ENCODE measurements around the gene TEX48.

The TEX48 gene

DNA sequence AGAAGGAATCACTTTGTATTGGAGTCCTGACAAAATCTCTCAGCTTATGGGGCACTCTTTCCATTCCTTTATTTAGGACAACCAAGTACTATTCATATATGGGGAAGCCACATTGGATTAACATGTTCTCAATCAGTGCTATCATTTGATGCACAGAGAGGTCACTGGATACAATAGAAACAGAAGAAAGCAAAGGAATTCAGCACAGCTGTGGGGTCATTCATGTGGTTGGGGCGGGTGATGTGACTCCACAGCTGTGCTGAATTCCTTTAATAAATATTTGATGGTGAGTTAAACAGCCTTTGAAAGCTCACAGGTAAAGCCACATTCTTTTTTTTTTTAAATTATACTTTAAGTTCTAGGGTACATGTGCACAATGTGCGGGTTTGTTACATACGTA, 854 bp upstream of the TEX48 start:
- no peak overlapping the region for H3K4me3 ChIP-seq (ENCODE audit: low read depth, low read length)
- TF ChIP-seq, protein P1, sequence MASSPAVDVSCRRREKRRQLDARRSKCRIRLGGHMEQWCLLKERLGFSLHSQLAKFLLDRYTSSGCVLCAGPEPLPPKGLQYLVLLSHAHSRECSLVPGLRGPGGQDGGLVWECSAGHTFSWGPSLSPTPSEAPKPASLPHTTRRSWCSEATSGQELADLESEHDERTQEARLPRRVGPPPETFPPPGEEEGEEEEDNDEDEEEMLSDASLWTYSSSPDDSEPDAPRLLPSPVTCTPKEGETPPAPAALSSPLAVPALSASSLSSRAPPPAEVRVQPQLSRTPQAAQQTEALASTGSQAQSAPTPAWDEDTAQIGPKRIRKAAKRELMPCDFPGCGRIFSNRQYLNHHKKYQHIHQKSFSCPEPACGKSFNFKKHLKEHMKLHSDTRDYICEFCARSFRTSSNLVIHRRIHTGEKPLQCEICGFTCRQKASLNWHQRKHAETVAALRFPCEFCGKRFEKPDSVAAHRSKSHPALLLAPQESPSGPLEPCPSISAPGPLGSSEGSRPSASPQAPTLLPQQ (tag by site-specific recombination; IDR thresholded peaks at IDR 0.05) = no peak
- no peak for TF ChIP-seq ZNF777 (tag by site-specific recombination; IDR thresholded peaks at IDR 0.05; ENCODE audit: borderline replicate concordance)
- TF ChIP-seq, protein P2, sequence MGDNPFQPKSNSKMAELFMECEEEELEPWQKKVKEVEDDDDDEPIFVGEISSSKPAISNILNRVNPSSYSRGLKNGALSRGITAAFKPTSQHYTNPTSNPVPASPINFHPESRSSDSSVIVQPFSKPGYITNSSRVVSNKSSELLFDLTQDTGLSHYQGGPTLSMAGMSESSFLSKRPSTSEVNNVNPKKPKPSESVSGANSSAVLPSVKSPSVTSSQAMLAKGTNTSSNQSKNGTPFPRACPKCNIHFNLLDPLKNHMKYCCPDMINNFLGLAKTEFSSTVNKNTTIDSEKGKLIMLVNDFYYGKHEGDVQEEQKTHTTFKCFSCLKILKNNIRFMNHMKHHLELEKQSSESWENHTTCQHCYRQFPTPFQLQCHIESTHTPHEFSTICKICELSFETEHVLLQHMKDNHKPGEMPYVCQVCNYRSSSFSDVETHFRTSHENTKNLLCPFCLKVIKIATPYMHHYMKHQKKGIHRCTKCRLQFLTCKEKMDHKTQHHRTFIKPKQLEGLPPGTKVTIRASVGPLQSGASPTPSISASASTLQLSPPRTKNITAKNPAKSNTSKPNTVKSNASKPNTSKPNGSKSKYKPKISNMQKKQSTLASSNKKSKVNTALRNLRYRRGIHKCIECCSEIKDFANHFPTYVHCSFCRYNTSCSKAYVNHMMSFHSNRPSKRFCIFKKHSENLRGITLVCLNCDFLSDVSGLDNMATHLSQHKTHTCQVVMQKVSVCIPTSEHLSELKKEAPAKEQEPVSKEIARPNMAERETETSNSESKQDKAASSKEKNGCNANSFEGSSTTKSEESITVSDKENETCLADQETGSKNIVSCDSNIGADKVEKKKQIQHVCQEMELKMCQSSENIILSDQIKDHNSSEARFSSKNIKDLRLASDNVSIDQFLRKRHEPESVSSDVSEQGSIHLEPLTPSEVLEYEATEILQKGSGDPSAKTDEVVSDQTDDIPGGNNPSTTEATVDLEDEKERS (tag by site-specific recombination; IDR thresholded peaks at IDR 0.05) = no peak
- TF ChIP-seq, protein P3, sequence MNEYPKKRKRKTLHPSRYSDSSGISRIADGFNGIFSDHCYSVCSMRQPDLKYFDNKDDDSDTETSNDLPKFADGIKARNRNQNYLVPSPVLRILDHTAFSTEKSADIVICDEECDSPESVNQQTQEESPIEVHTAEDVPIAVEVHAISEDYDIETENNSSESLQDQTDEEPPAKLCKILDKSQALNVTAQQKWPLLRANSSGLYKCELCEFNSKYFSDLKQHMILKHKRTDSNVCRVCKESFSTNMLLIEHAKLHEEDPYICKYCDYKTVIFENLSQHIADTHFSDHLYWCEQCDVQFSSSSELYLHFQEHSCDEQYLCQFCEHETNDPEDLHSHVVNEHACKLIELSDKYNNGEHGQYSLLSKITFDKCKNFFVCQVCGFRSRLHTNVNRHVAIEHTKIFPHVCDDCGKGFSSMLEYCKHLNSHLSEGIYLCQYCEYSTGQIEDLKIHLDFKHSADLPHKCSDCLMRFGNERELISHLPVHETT (tag by site-specific recombination; IDR thresholded peaks at IDR 0.05) = no peak
- TF ChIP-seq, protein P4, sequence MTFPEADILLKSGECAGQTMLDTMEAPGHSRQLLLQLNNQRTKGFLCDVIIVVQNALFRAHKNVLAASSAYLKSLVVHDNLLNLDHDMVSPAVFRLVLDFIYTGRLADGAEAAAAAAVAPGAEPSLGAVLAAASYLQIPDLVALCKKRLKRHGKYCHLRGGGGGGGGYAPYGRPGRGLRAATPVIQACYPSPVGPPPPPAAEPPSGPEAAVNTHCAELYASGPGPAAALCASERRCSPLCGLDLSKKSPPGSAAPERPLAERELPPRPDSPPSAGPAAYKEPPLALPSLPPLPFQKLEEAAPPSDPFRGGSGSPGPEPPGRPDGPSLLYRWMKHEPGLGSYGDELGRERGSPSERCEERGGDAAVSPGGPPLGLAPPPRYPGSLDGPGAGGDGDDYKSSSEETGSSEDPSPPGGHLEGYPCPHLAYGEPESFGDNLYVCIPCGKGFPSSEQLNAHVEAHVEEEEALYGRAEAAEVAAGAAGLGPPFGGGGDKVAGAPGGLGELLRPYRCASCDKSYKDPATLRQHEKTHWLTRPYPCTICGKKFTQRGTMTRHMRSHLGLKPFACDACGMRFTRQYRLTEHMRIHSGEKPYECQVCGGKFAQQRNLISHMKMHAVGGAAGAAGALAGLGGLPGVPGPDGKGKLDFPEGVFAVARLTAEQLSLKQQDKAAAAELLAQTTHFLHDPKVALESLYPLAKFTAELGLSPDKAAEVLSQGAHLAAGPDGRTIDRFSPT (tag by site-specific recombination; IDR thresholded peaks at IDR 0.05) = no peak
- no peak for TF ChIP-seq ZNF629 (tag by site-specific recombination; IDR thresholded peaks at IDR 0.05)
- no peaks in the 10 kb centered on the region for H3K36me3 ChIP-seq (ENCODE audit: control insufficient read depth in 2 of 2, insufficient read depth in 1 of 2, low read length in 2 of 2)
- POLR2A ChIA-PET = interaction anchor here (0.6 kb wide), 1 partner anchor 56 kb away, joined by 3 read pairs; no protein-coding TSS in a partner anchor
- H3K9me3 ChIP-seq (ENCODE audit: control insufficient read depth, insufficient read depth, low read depth, low read length) = no peaks in the 10 kb centered on the region
- no peak overlapping the region for H3K27ac ChIP-seq (ENCODE audit: extremely low read depth, low read depth, low read length)
- H3K4me1 ChIP-seq (ENCODE audit: control insufficient read depth, insufficient read depth, low read length) = no peaks in the 10 kb centered on the region
- CTCF ChIA-PET = interaction anchor here (0.6 to 10.6 kb wide), 21 partner anchors 11 to 907 kb away, joined by 3 to 296 read pairs (median 6); no protein-coding TSS in a partner anchor

DNA sequence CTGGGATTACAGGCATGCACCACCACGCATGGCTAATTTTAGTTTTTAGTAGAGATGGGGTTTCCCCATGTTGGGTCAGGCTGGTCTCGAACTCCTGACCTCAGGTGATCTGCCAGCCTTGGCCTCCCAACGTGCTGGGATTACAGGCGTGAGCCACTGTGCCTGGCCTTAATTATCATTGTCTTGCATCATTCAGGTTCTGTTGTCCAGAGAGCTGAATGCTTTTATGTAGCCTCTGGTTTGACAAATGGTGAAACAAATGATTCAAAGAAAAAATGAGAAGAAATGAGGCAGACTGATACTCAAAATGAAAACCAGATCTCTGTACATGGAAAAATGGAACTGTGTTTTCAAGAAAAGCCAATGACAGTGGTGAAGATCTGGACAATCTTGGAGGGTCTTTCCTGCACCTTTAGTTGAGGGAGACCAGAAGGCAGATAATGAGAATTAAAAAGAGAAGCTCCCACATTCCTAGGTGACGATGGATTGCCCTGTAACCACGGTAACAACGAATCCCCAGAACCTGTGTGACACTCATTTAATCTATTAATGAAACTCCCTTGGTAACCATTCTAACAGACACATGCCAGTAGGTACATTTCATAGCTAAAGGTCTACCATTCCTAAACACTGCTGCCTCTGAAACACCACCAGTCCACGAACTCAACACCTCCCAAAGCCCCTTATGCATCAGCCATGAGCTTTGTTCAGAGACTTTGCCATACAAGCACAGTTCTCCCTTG, 1.6 kb downstream of the TEX48 start:
- ChIA-PET POLR2A (interaction anchor here (0.6 to 1.4 kb wide), 4 partner anchors 226 to 341 kb away, joined by 3 to 5 read pairs (median 4); no protein-coding TSS in a partner anchor), CTCF (interaction anchor here (0.6 to 10.6 kb wide), 57 partner anchors 9 to 843 kb away, joined by 3 to 296 read pairs (median 5); partner anchors contain the start of genes TEX53 and TNFSF15)
- H3K36me3 ChIP-seq (ENCODE audit: control insufficient read depth in 2 of 2, insufficient read depth in 1 of 2, low read length in 2 of 2) = no peaks in the 10 kb centered on the region
- no peak overlapping the region for H3K27ac ChIP-seq (ENCODE audit: extremely low read depth, low read depth, low read length)
- H3K4me1 ChIP-seq (ENCODE audit: control insufficient read depth, insufficient read depth, low read length) = peaks cover 3% of the 10 kb centered on the region
- TF ChIP-seq ZNF292 (tag by site-specific recombination; IDR thresholded peaks at IDR 0.05; ENCODE audit: borderline replicate concordance, low read depth) (no peak), ZNF223 (tag by site-specific recombination; IDR thresholded peaks at IDR 0.05) (no peak), ZNF654 (tag by site-specific recombination; IDR thresholded peaks at IDR 0.05; ENCODE audit: low read depth) (no peak), ZNF473 (tag by site-specific recombination; IDR thresholded peaks at IDR 0.05) (no peak), ZNF707 (tag by site-specific recombination; IDR thresholded peaks at IDR 0.05) (no peak)
- TF ChIP-seq, protein P5, sequence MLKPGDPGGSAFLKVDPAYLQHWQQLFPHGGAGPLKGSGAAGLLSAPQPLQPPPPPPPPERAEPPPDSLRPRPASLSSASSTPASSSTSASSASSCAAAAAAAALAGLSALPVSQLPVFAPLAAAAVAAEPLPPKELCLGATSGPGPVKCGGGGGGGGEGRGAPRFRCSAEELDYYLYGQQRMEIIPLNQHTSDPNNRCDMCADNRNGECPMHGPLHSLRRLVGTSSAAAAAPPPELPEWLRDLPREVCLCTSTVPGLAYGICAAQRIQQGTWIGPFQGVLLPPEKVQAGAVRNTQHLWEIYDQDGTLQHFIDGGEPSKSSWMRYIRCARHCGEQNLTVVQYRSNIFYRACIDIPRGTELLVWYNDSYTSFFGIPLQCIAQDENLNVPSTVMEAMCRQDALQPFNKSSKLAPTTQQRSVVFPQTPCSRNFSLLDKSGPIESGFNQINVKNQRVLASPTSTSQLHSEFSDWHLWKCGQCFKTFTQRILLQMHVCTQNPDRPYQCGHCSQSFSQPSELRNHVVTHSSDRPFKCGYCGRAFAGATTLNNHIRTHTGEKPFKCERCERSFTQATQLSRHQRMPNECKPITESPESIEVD (tag by site-specific recombination; IDR thresholded peaks at IDR 0.05) = no peak
- TF ChIP-seq, protein P6, sequence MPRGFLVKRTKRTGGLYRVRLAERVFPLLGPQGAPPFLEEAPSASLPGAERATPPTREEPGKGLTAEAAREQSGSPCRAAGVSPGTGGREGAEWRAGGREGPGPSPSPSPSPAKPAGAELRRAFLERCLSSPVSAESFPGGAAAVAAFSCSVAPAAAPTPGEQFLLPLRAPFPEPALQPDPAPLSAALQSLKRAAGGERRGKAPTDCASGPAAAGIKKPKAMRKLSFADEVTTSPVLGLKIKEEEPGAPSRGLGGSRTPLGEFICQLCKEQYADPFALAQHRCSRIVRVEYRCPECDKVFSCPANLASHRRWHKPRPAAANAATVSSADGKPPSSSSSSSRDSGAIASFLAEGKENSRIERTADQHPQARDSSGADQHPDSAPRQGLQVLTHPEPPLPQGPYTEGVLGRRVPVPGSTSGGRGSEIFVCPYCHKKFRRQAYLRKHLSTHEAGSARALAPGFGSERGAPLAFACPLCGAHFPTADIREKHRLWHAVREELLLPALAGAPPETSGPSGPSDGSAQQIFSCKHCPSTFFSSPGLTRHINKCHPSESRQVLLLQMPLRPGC (tag by site-specific recombination; IDR thresholded peaks at IDR 0.05) = no peak
- no peaks in the 10 kb centered on the region for H3K9me3 ChIP-seq (ENCODE audit: control insufficient read depth, insufficient read depth, low read depth, low read length)
- H3K4me3 ChIP-seq (ENCODE audit: low read depth, low read length) = no peak overlapping the region

Measured in HEK293 (cell line).